ENCODE results near the gene SLC25A12. TPM values are rescaled to one million over a fixed set of nuclear protein-coding genes. Genes with fewer than 3 reads are reported as not detected.

Gene SLC25A12
- polyA plus RNA-seq, 1 donor from 2014 or later: 122 TPM

DNA sequence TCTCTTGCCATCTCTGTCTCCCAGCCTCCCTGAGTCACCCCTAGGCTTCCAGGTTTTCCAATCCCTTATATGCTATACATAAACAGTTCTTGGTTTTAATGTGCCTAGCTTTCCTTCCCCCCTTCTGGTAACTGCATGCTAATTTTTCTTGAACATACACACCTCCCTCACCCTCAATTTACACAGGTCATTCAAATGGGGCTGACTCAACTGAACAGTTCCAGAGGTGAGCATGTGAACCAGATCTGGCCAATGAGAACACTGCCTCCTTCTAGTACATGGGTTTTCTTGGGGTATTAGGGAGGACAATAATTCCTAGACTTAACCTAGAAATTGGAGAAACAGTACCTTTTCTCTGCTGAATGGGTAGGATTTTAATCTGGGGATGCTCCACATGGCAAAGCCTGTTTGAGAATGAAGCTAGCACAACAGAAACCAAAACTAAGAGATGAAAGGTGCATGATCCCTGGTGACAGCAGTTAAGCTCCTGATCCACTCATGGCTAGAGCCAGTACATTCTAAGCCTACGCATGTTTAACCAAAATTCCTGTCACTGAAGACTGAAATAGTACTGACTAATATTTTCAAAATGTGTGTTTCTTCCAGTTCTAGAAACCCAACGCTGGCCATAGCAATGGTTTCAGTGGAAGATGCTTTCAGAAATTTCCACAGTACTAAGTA is 11.8 kb downstream of the SLC25A12 start:
- H3K27ac ChIP-seq (ENCODE audit: low read length): no peak overlapping the region
- no peak overlapping the region for H3K4me3 ChIP-seq (ENCODE audit: low read length)
- no peaks in the 10 kb centered on the region for H3K9me3 ChIP-seq (ENCODE audit: low read length)
- TF ChIP-seq MXI1 (conservative IDR thresholded peaks at IDR 0.05; ENCODE audit: poor library complexity, severe bottlenecking) (no peak), POLR2AphosphoS5 (IDR thresholded peaks at IDR 0.05) (no peak), SMC3 (conservative IDR thresholded peaks at IDR 0.05; ENCODE audit: poor library complexity) (no peak), TAF1 (IDR thresholded peaks at IDR 0.05; ENCODE audit: low read depth) (no peak), EP300 (conservative IDR thresholded peaks at IDR 0.05; ENCODE audit: poor library complexity, severe bottlenecking) (no peak), EZH2 (IDR thresholded peaks at IDR 0.05; ENCODE audit: borderline replicate concordance, insufficient read depth, low read length, poor library complexity, severe bottlenecking) (no peak), RAD21 (conservative IDR thresholded peaks at IDR 0.05) (no peak)
- TF ChIP-seq, protein P1, sequence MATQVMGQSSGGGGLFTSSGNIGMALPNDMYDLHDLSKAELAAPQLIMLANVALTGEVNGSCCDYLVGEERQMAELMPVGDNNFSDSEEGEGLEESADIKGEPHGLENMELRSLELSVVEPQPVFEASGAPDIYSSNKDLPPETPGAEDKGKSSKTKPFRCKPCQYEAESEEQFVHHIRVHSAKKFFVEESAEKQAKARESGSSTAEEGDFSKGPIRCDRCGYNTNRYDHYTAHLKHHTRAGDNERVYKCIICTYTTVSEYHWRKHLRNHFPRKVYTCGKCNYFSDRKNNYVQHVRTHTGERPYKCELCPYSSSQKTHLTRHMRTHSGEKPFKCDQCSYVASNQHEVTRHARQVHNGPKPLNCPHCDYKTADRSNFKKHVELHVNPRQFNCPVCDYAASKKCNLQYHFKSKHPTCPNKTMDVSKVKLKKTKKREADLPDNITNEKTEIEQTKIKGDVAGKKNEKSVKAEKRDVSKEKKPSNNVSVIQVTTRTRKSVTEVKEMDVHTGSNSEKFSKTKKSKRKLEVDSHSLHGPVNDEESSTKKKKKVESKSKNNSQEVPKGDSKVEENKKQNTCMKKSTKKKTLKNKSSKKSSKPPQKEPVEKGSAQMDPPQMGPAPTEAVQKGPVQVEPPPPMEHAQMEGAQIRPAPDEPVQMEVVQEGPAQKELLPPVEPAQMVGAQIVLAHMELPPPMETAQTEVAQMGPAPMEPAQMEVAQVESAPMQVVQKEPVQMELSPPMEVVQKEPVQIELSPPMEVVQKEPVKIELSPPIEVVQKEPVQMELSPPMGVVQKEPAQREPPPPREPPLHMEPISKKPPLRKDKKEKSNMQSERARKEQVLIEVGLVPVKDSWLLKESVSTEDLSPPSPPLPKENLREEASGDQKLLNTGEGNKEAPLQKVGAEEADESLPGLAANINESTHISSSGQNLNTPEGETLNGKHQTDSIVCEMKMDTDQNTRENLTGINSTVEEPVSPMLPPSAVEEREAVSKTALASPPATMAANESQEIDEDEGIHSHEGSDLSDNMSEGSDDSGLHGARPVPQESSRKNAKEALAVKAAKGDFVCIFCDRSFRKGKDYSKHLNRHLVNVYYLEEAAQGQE (IDR thresholded peaks at IDR 0.05; ENCODE audit: borderline replicate concordance): no peak
- TF ChIP-seq, protein P2, sequence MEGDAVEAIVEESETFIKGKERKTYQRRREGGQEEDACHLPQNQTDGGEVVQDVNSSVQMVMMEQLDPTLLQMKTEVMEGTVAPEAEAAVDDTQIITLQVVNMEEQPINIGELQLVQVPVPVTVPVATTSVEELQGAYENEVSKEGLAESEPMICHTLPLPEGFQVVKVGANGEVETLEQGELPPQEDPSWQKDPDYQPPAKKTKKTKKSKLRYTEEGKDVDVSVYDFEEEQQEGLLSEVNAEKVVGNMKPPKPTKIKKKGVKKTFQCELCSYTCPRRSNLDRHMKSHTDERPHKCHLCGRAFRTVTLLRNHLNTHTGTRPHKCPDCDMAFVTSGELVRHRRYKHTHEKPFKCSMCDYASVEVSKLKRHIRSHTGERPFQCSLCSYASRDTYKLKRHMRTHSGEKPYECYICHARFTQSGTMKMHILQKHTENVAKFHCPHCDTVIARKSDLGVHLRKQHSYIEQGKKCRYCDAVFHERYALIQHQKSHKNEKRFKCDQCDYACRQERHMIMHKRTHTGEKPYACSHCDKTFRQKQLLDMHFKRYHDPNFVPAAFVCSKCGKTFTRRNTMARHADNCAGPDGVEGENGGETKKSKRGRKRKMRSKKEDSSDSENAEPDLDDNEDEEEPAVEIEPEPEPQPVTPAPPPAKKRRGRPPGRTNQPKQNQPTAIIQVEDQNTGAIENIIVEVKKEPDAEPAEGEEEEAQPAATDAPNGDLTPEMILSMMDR (IDR thresholded peaks at IDR 0.05; ENCODE audit: poor library complexity, severe bottlenecking): no peak
- H3K4me2 ChIP-seq (ENCODE audit: low read length): no peak overlapping the region
- no peaks in the 10 kb centered on the region for H3K36me3 ChIP-seq (ENCODE audit: insufficient read depth, low read length)
- H3F3A ChIP-seq (ENCODE audit: insufficient read depth, low read length, poor library complexity, severe bottlenecking): no peaks in the 10 kb centered on the region
- no peaks in the 10 kb centered on the region for H4K20me1 ChIP-seq (ENCODE audit: insufficient read depth)
- no peak overlapping the region for H3K9ac ChIP-seq (ENCODE audit: low read length)
- H3K27me3 ChIP-seq (ENCODE audit: insufficient read depth, low read depth, low read length): no peaks in the 10 kb centered on the region
- peaks cover 5% of the 10 kb centered on the region for H3K79me2 ChIP-seq (replicated peaks; ENCODE audit: insufficient read depth, low read length)
- no peaks in the 10 kb centered on the region for H3K9me2 ChIP-seq (ENCODE audit: insufficient read depth, low read length)
- H2AFZ ChIP-seq (ENCODE audit: low read depth, low read length): no peak overlapping the region

DNA sequence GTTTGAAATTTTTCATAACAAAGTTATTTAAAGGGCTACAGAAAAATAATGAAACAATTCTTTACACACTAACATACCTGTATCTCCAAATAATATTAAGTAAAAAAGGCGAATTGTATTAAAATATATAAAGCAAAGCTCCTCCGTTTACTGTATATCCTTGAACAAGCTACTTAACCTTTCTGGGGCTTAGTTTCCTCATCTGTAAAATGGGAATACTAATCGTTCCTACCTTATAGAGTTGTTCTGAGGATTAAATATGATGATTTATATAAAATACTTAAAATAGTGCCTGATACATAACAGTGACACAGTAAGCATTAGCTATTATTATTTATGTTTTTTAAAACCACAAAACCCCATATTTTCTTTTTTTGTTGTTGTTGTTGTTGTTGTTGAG is 13.3 kb downstream of the SLC25A12 start:
- Histone ChIP-seq H3K36me3 (ENCODE audit: insufficient read depth, low read length) (no peaks in the 10 kb centered on the region), H3K4me2 (ENCODE audit: low read length) (no peak overlapping the region), H3K9ac (ENCODE audit: low read length) (no peak overlapping the region), H3K27ac (ENCODE audit: low read length) (no peak overlapping the region), H4K20me1 (ENCODE audit: insufficient read depth) (no peaks in the 10 kb centered on the region), H3F3A (ENCODE audit: insufficient read depth, low read length, poor library complexity, severe bottlenecking) (no peaks in the 10 kb centered on the region), H3K27me3 (ENCODE audit: insufficient read depth, low read depth, low read length) (no peaks in the 10 kb centered on the region), H3K9me3 (ENCODE audit: low read length) (no peaks in the 10 kb centered on the region), H3K4me3 (ENCODE audit: low read length) (no peak overlapping the region), H3K79me2 (replicated peaks; ENCODE audit: insufficient read depth, low read length) (peaks cover 14% of the 10 kb centered on the region), H3K9me2 (ENCODE audit: insufficient read depth, low read length) (no peaks in the 10 kb centered on the region), H2AFZ (ENCODE audit: low read depth, low read length) (no peak overlapping the region)
- no peak for TF ChIP-seq MXI1 (conservative IDR thresholded peaks at IDR 0.05; ENCODE audit: poor library complexity, severe bottlenecking)
- TF ChIP-seq POLR2AphosphoS5 (IDR thresholded peaks at IDR 0.05): no peak
- TF ChIP-seq EP300 (conservative IDR thresholded peaks at IDR 0.05; ENCODE audit: poor library complexity, severe bottlenecking): no peak
- TF ChIP-seq TAF1 (IDR thresholded peaks at IDR 0.05; ENCODE audit: low read depth): no peak
- TF ChIP-seq, protein P1 (IDR thresholded peaks at IDR 0.05; ENCODE audit: borderline replicate concordance): no peak
- TF ChIP-seq RAD21 (conservative IDR thresholded peaks at IDR 0.05): no peak

All from neural cell (in vitro differentiated cells).